Effector memory CD4-positive, alpha-beta T cell (primary cell): Measurements from ENCODE around the gene RAD50.
A peak's percentile ranks its signal among the peaks of the same experiment; 100 is the strongest.
"Not testable (repeated sequence)": the region's sequence is repeated elsewhere in the genome, so short reads cannot be mapped to it uniquely, and the experiment has no call there.

Source experiments
- DNase-seq, 3 donors: peaks; one replicate each; pipeline ENCODE4 v3.0.0-alpha.2; 2020
- H3K27ac ChIP-seq: 2 replicates; pipeline ENCODE4 v1.7.0; 2013; ENCODE audit warnings: mild to moderate bottlenecking, low read length, moderate library complexity; ENCODE audit not compliant: insufficient read depth, poor library complexity, severe bottlenecking
- H3K27me3 ChIP-seq: replicated peaks from 2 replicates; pipeline ENCODE4 v1.7.0; 2013; ENCODE audit warnings: mild to moderate bottlenecking, low read length; ENCODE audit not compliant: insufficient read depth, control insufficient read depth, poor library complexity, severe bottlenecking
- H3K36me3 ChIP-seq: 2 replicates; pipeline ENCODE4 v1.7.0; 2013; ENCODE audit warnings: mild to moderate bottlenecking, low read length, moderate library complexity; ENCODE audit not compliant: control insufficient read depth, insufficient read depth
- H3K4me1 ChIP-seq: 2 replicates; pipeline ENCODE4 v1.7.0; 2013; ENCODE audit warnings: low read length, mild to moderate bottlenecking; ENCODE audit not compliant: control insufficient read depth, insufficient read depth, poor library complexity, severe bottlenecking
- H3K4me3 ChIP-seq: 2 replicates; pipeline ENCODE4 v1.7.0; 2013; ENCODE audit warnings: low read length, low read depth, mild to moderate bottlenecking; ENCODE audit not compliant: insufficient read depth, poor library complexity, severe bottlenecking
- H3K9me3 ChIP-seq: 2 replicates; pipeline ENCODE4 v1.7.0; 2013; ENCODE audit warnings: mild to moderate bottlenecking, low read length, moderate library complexity; ENCODE audit not compliant: control insufficient read depth
- total RNA-seq, 3 donors: gene quantifications; one replicate each; lab custom pipeline; 2026; lab: John Stamatoyannopoulos, UW

Gene RAD50
- total RNA-seq = 4.8 to 5.8 (median 4.8) reads per million in 3 donors

DNA sequence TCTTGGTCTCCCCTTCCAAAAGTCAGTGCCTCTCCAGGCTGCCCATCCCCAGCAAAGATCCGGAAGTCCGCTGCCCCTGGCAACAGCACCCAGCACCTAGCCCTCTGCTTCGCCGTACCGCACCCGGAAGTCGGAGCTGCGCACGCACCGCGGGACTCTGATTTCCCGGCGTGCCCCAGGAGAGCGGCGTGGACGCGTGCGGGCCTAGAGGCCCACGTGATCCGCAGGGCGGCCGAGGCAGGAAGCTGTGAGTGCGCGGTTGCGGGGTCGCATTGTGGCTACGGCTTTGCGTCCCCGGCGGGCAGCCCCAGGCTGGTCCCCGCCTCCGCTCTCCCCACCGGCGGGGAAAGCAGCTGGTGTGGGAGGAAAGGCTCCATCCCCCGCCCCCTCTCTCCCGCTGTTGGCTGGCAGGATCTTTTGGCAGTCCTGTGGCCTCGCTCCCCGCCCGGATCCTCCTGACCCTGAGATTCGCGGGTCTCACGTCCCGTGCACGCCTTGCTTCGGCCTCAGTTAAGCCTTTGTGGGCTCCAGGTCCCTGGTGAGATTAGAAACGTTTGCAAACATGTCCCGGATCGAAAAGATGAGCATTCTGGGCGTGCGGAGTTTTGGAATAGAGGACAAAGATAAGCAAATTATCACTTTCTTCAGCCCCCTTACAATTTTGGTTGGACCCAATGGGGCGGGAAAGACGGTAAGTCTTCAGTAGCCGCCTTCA is at the start of gene RAD50:
TSS of gene RAD50 (plus strand) at position 215 of the 715 bp plus-strand sequence. CDS start at position 563, 348 bp downstream.
- peak; percentile 81 to 90 (median 87) for DNase-seq
- Histone ChIP-seq H3K4me3 (peak within 1 kb of the TSS; percentile 58), H3K4me1 (peaks cover 16% of the 10 kb centered on the region), H3K27ac (peak within 1 kb of the TSS; percentile 65), H3K9me3 (no peaks in the 10 kb centered on the region), H3K36me3 (peaks cover 5% of the 10 kb centered on the region), H3K27me3 (no peaks in the 10 kb centered on the region)

DNA sequence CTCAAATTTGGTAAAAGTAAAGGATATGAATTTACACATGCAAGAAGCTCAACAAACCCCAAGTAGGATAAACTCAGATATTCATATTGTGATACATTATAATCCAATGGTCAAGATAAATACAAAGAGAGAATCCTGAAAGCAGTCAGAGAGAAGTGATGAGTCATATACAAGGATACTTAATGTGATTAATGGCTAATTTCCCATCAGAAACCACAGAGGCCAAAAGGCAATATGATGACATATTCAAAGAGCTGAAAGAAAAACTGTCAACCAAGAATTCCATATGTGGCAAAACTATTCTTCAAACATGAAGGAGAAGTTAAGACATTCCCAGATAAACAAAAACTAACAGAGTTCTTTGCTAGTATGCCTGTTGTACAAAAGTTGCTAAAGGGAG is 46.7 kb upstream of the RAD50 start:
- no peak for DNase-seq
- Histone ChIP-seq H3K4me3 (no peak overlapping the region), H3K4me1 (no peaks in the 10 kb centered on the region), H3K27ac (no peak overlapping the region), H3K36me3 (no peaks in the 10 kb centered on the region), H3K9me3 (no peaks in the 10 kb centered on the region), H3K27me3 (no peaks in the 10 kb centered on the region)

DNA sequence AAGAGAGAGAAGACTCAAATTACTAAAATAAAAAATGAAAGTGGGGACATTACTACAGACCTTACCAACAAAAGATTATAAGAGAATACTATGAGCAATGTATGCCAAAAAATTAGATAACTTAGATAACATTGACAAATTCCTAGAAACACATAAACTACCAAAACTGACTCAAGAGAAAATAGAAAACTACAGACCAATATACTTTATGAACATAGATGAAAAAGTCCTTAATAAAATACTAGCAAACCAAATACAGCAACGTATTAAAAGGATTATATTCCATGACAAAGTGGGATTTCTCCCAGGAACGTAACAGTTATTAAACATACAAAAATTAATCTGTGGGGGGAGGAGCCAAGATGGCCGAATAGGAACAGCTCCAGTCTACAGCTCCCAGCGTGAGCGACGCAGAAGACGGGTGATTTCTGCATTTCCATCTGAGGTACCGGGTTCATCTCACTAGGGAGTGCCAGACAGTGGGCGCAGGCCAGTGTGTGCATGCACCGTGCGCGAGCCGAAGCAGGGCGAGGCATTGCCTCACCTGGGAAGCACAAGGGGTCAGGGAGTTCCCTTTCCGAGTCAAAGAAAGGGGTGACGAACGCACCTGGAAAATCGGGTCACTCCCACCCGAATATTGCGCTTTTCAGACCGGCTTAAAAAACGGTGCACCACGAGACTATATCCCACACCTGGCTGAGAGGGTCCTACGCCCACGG is 43.0 kb upstream of the RAD50 start:
- not testable (repeated sequence) for DNase-seq, H3K4me1 ChIP-seq, H3K4me3 ChIP-seq, H3K9me3 ChIP-seq, H3K27me3 ChIP-seq, H3K36me3 ChIP-seq, H3K27ac ChIP-seq

DNA sequence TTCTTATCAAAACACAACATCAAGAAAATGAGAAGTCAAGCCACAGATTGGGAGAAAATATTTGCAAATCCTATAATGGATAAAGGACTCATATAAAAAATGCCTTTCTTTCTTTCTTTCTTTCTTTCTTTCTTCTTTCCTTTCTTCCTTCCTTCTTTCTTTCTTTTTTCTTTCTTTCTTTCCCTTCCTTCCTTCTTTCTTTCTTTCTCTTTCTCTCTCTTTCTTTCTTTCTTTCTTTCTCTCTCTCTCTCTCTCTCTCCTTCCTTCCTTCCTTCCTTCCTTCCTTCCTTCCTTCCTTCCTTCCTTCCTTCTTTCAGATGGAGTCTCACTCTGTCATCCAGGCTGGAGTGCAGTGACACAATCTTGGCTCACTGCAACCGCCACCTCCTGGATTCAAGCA is 34.7 kb upstream of the RAD50 start:
- not testable (repeated sequence) for H3K27ac ChIP-seq, H3K4me1 ChIP-seq, H3K36me3 ChIP-seq, H3K9me3 ChIP-seq, H3K27me3 ChIP-seq, DNase-seq, H3K4me3 ChIP-seq

DNA sequence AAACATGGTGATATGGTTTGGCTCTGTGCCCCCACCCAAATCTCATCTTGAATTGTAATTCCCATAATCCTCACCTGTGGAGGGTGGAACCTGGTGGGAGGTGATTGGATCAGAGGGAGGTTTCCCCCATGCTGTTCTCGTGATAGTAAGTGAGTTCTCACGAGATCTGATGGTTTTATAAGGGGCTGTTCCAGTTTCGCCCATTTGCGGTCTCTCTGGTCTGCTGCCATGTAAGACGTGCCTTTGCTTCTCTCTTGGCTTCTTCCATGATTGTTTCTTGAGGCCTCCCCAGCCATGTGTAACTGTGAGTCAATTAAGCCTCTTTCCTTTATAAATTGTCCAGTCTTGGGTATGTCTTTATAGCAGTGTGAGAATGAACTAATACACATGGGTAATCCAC is 31.9 kb upstream of the RAD50 start:
- not testable (repeated sequence) for H3K9me3 ChIP-seq, H3K27me3 ChIP-seq, H3K36me3 ChIP-seq, H3K4me3 ChIP-seq, DNase-seq, H3K27ac ChIP-seq
- H3K4me1 ChIP-seq = peaks cover 12% of the 10 kb centered on the region

DNA sequence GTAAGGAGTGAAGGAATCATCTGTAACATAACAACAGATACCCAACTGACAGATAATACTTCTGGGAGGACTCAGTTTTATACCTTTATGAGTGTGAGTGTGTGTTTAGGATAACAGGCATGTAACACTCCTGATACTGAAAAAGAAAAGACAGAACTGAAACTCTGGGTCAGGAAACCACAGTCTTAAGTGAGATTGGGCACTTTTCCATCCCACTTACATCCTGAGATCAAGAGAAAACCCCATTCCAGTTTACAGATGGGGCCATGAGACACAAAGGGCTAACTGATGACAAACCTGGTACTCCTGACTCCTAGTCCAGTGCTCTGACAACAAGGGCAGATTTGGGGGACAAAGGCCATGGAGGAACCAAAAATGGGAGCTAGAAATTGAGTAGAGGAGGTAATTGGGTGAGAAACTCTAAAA is 31.5 kb upstream of the RAD50 start:
- Histone ChIP-seq H3K36me3 (no peaks in the 10 kb centered on the region), H3K27me3 (no peaks in the 10 kb centered on the region), H3K4me3 (no peak overlapping the region), H3K4me1 (peaks cover 12% of the 10 kb centered on the region), H3K9me3 (no peaks in the 10 kb centered on the region), H3K27ac (no peak overlapping the region)
- no peak for DNase-seq

DNA sequence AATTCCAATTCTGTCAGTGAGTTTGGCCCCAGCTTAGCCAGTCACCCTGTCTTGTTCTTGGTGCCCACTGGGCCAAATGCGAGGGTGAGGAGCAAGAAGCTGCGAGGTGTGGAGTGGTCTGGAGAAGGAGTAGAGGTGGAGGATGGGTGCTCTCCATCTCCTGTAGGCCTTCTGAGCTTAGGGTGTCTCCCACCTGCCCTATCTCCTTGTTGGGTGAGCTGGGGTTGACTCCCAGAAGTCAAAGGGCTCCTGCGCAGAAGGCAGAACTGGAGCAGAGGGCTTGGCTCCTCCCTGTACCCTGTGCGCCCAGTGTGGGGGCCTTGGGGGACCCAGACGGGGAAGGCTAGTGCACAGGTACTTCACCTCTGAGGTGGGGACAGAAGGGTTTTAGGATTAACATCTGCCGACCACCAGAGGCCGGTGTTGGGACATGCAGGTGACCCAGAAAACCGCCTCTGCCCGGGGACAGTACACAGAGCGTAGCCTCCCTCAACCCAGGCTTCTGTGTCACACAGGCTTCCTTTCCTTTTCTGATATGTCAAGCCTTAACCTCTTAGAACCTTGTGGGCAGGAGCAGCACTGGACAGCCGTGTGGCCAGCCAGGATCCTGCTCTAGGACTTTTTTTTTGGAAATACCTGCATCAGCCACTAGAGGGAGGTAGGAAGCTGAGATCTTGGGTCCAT is 30.3 kb upstream of the RAD50 start:
- peaks cover 10% of the 10 kb centered on the region for H3K4me1 ChIP-seq
- H3K36me3 ChIP-seq = no peaks in the 10 kb centered on the region

DNA sequence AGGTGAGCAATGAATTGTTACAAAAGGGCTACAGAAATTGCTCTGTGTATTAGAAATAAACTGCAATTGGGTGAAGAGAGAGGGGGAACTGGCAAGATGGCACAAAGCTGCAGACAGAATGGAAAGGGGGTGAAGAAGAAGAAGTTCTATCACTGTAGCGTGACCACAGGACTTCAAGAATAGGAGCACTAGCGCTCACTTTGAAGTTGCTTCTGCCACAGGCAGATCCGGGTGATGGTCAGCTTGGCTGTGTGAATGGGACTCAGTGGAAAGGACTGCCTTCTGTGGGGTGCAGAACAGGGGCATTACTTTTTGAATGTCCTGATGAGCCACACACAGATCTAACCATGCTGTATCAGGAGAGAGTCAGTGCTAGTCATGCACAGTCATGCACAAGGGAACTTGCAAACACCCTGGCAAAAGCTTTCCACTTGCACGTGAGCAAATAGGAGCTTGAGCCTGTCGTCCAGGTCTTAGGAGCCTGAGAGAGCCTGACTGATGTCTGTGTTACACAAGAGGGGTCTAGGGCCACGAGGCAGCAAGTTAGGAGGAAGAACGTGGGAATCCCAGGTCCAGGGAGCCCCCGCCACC is 29.7 kb upstream of the RAD50 start:
- Histone ChIP-seq H3K36me3 (no peaks in the 10 kb centered on the region), H3K4me3 (no peak overlapping the region), H3K27me3 (no peaks in the 10 kb centered on the region), H3K4me1 (peaks cover 10% of the 10 kb centered on the region), H3K27ac (no peak overlapping the region), H3K9me3 (no peaks in the 10 kb centered on the region)
- DNase-seq = no peak

More for the DNA sequence above, 30.3 kb upstream of the RAD50 start:
- no peak overlapping the region for H3K4me3 ChIP-seq
- DNase-seq = peak in 1 of 3 donors; percentile 3
- H3K9me3 ChIP-seq = no peaks in the 10 kb centered on the region
- no peaks in the 10 kb centered on the region for H3K27me3 ChIP-seq
- no peak overlapping the region for H3K27ac ChIP-seq

DNA sequence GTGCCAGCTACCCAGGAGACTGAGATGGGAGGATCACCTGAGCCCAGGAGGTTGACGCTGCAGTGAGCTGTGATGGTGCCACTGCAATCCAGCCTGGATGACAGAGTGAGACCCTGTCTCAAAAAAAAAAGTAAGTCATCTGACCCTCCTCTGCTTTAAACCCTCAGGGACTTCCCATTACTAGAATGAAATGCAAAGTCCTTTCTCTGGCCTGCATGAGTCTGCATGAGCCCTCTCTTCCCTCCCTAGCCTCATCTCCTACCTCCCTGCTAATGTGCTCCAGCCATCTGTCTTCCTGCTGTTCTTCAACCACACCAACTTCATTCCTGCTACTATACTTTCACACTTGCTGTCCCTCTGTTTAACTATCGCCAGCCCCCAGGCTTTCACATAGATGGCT is 28.8 kb upstream of the RAD50 start:
- peaks cover 10% of the 10 kb centered on the region for H3K4me1 ChIP-seq
- no peak overlapping the region for H3K27ac ChIP-seq
- no peaks in the 10 kb centered on the region for H3K9me3 ChIP-seq
- no peak overlapping the region for H3K4me3 ChIP-seq
- DNase-seq = no peak
- no peaks in the 10 kb centered on the region for H3K36me3 ChIP-seq
- H3K27me3 ChIP-seq = no peaks in the 10 kb centered on the region
